ENCODE measurements around the gene MEGF11.

MEGF11 gene

DNA sequence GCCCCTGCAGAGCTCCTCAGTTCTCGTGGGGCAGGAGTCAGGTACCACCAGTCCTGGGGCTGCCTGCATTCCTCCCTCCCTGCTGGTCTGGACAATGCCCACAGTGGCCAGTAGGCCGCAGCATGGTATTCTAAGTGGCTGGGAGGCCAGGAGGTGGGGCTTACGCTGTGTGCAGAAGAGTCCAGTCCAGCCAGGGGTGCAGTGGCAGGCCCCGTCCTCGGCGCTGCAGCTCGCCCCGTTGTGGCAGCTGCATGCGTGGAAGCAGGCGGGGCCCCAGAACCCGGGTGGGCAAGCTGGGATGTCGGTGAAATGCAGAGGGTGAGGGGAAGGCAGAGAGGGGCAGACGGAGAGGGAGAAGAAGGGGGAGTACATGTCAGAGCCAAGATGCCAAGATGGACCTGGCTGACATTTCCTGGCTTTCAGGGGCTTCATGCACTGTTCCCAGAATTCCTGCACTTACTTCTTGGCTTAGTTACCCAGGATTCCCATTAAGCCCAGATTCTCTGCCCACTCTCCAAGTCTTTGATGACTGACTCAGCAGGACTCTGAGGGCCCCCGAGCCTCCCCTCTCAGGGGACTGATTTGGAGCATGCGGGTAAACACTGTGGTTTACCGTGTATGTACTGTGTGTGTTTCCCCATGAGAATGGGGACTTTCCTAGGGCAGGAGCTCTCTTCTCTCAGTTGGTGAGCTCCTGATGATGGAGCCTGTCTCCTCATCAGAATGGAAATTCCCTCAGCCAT lies 336.7 kb downstream of the MEGF11 start:
- no peak for DNase-seq (ENCODE audit: low read depth in 1 of 2, low spot score in 1 of 2)
- Histone ChIP-seq H3K27me3 (ENCODE audit: insufficient read depth, poor library complexity, severe bottlenecking) (no peaks in the 10 kb centered on the region), H3K4me3 (replicated peaks; ENCODE audit: insufficient read depth, low read length) (no peak overlapping the region), H3K27ac (replicated peaks) (no peak overlapping the region)
- no peak for TF ChIP-seq CTCF (IDR thresholded peaks at IDR 0.05; ENCODE audit: insufficient read depth, low read length)

DNA sequence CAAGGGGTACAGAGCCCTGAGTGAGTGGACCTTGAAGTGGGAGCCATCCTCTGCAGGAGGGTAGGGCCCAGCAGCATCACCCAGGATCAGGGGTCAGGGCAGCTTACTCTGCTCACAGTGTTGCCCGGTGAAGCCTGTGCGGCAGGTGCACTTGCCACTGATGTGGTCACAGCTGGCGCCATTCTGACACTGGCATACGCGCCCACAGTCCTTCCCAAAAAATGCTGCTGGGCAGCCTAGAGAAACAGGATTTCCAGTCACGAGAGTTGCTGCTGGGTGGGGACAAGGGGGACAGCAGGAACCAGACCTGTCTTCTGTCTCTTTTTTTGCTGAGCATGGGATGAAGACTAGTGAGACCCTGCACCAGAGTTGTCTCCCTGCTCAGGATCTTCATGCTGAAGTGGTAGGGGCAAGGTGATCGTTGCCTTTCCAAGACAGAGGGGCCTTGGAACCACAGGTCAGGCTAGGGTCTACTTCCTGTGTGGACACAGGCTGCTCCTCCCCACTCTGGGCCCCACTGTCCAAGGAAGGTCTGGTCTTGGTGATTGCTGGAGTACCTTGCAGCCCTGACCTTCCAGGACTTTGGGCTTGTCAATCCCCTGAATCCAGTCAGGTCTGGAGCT lies 337.4 kb downstream of the MEGF11 start:
- no peak for DNase-seq (ENCODE audit: low read depth in 1 of 2, low spot score in 1 of 2)
- no peaks in the 10 kb centered on the region for H3K27me3 ChIP-seq (ENCODE audit: insufficient read depth, poor library complexity, severe bottlenecking)
- no peak overlapping the region for H3K4me3 ChIP-seq (replicated peaks; ENCODE audit: insufficient read depth, low read length)
- no peak overlapping the region for H3K27ac ChIP-seq (replicated peaks)
- TF ChIP-seq SPI1 (IDR thresholded peaks at IDR 0.05; ENCODE audit: borderline replicate concordance, low read depth) (no peak), POLR2AphosphoS5 (IDR thresholded peaks at IDR 0.05; ENCODE audit: low read depth) (no peak), GABPA (IDR thresholded peaks at IDR 0.05; ENCODE audit: low read depth) (no peak), CTCF (IDR thresholded peaks at IDR 0.05; ENCODE audit: insufficient read depth, low read length) (no peak), REST (IDR thresholded peaks at IDR 0.05; ENCODE audit: insufficient replicate concordance, low read depth) (no peak)

DNA sequence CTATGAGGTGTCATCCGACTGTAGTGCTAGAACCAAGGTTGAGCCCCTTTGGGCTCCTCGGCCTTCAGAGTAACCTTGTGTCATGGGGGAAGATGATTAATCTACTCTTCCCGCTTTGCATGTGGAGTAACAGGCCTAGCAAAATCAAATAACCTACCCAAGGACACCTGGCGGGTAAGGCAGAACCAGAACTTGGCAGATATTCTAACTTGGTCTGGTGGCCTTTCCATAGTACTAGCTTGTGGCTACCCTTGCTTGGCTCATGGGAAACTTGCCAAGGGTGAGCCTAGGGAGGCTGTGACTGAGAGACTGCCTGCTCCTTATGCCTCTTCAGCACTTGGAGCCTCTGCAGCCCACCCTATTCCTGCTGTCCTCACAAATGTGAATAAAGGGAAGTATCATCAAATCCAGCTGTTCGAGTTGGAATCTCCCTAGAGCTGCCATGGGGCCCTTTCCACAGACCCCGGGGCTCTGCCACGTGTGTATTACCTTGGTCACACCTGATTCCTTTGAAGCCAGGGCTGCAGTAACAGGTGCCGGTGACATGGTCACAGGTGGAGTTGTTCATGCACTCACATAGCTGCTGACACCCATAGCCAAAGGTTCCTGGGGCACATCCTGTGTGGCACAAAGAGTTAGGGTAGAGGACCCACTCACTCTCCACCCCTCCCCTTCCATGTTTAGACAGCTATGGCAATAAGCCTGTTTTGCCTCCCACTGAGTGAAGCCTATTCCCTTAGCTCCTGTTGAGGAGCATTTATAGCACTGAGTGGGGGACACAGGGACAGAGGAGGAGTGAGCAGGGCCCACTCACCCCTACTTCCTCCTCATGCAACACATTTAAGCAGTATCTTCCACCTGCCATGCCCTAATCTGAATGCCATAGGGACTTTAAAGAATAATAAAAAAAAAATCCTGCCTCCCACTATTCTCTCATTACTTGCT lies 338.3 kb downstream of the MEGF11 start:
- H3K4me3 ChIP-seq (replicated peaks; ENCODE audit: insufficient read depth, low read length): no peak overlapping the region
- no peak overlapping the region for H3K27ac ChIP-seq (replicated peaks)
- no peak for DNase-seq (ENCODE audit: low read depth in 1 of 2, low spot score in 1 of 2)
- no peaks in the 10 kb centered on the region for H3K27me3 ChIP-seq (ENCODE audit: insufficient read depth, poor library complexity, severe bottlenecking)
- TF ChIP-seq POLR2AphosphoS5 (IDR thresholded peaks at IDR 0.05; ENCODE audit: low read depth) (no peak), CTCF (IDR thresholded peaks at IDR 0.05; ENCODE audit: insufficient read depth, low read length) (no peak), REST (IDR thresholded peaks at IDR 0.05; ENCODE audit: insufficient replicate concordance, low read depth) (no peak)
